Mesenchymal stem cell (in vitro differentiated cells and primary cell): ENCODE data around the gene SERGEF.
A peak's percentile ranks its signal among the peaks of the same experiment; 100 is the strongest.

Experiments
- DNase-seq: peaks from one replicate; pipeline ENCODE4 v3.0.0-alpha.2; 2013
- H2AFZ ChIP-seq: one replicate; pipeline ENCODE4 v1.6.1; 2013; ENCODE audit warnings: low read depth, mild to moderate bottlenecking, control low read depth, inconsistent platforms, low read length, moderate library complexity
- H2AK5ac ChIP-seq: 2 replicates; pipeline ENCODE4 v1.6.1; 2013; ENCODE audit warnings: low read length, moderate library complexity, mild to moderate bottlenecking, inconsistent platforms; ENCODE audit not compliant: severe bottlenecking
- H2BK120ac ChIP-seq: one replicate; pipeline ENCODE4 v1.6.1; 2013; ENCODE audit warnings: low read depth, mild to moderate bottlenecking, inconsistent platforms, low read length, moderate library complexity
- H2BK12ac ChIP-seq, 2 experiments: one replicate each; pipeline ENCODE4 v1.6.1; 2013; ENCODE audit warnings: inconsistent platforms in 2 of 2, low read length in 2 of 2, mild to moderate bottlenecking in 2 of 2, moderate library complexity in 2 of 2, control low read depth in 1 of 2
- H2BK15ac ChIP-seq: one replicate; pipeline ENCODE4 v1.6.1; 2013; ENCODE audit warnings: mild to moderate bottlenecking, low read depth, inconsistent platforms; ENCODE audit not compliant: poor library complexity, severe bottlenecking
- H2BK5ac ChIP-seq: 2 replicates; pipeline ENCODE4 v1.6.1; 2013; ENCODE audit warnings: low read depth, mild to moderate bottlenecking, low read length, control low read depth, inconsistent platforms; ENCODE audit not compliant: poor library complexity, severe bottlenecking
- H3K14ac ChIP-seq, 2 experiments: one replicate each; pipeline ENCODE4 v1.6.1; 2013; ENCODE audit warnings: inconsistent platforms in 2 of 2, low read length in 2 of 2, control low read depth in 1 of 2, mild to moderate bottlenecking in 1 of 2, moderate library complexity in 1 of 2
- H3K18ac ChIP-seq, 2 experiments: one replicate each; pipeline ENCODE4 v1.6.1; 2013; ENCODE audit warnings: inconsistent platforms in 2 of 2, low read length in 2 of 2, control low read depth in 1 of 2, low read depth in 1 of 2, mild to moderate bottlenecking in 1 of 2
- H3K23ac ChIP-seq, 2 experiments: one replicate each; pipeline ENCODE4 v1.6.1; 2013; ENCODE audit warnings: inconsistent platforms in 2 of 2, low read length in 2 of 2, mild to moderate bottlenecking in 2 of 2, moderate library complexity in 2 of 2, control low read depth in 1 of 2
- H3K27ac ChIP-seq: 2 replicates; pipeline ENCODE4 v1.5.1; 2013; ENCODE audit warnings: mild to moderate bottlenecking, moderate library complexity, low read length, control low read depth, inconsistent platforms; ENCODE audit not compliant: poor library complexity, severe bottlenecking
- H3K27me3 ChIP-seq, 2 experiments: 2 replicates each; pipeline versions ENCODE4 v1.6.1 to v1.7.0; 2013; ENCODE audit warnings: low read length in 2 of 2, mild to moderate bottlenecking in 2 of 2, moderate library complexity in 2 of 2, control low read depth in 1 of 2, inconsistent platforms in 1 of 2; ENCODE audit not compliant: control insufficient read depth in 1 of 2, insufficient read depth in 1 of 2
- H3K36me3 ChIP-seq, 2 experiments: 2 replicates each; pipeline versions ENCODE4 v1.6.1 to v1.7.0; 2013; ENCODE audit warnings: low read length in 2 of 2, control low read depth in 1 of 2, inconsistent platforms in 1 of 2, low read depth in 1 of 2, mild to moderate bottlenecking in 1 of 2; ENCODE audit not compliant: insufficient read depth in 2 of 2, control insufficient read depth in 1 of 2
- H3K4ac ChIP-seq, 2 experiments: one replicate each; pipeline ENCODE4 v1.6.1; 2013; ENCODE audit warnings: inconsistent platforms in 2 of 2, low read length in 2 of 2, mild to moderate bottlenecking in 2 of 2, moderate library complexity in 2 of 2, control low read depth in 1 of 2, low read depth in 1 of 2
- H3K4me1 ChIP-seq: 2 replicates; pipeline ENCODE4 v1.6.1; 2013; ENCODE audit warnings: low read depth, low read length, control low read depth; ENCODE audit not compliant: control insufficient read depth, insufficient read depth
- H3K4me2 ChIP-seq: 2 replicates; pipeline ENCODE4 v1.6.1; 2013; ENCODE audit warnings: low read length, mild to moderate bottlenecking, inconsistent platforms; ENCODE audit not compliant: poor library complexity, severe bottlenecking
- H3K4me3 ChIP-seq, 2 experiments: 2 replicates each; pipeline versions ENCODE4 v1.5.1 to v1.7.0; 2013; ENCODE audit warnings: low read length in 2 of 2, mild to moderate bottlenecking in 2 of 2, control low read depth in 1 of 2, low read depth in 1 of 2; ENCODE audit not compliant: insufficient read depth in 1 of 2
- H3K79me1 ChIP-seq: replicated peaks from 2 replicates; pipeline ENCODE4 v1.6.1; 2013; ENCODE audit warnings: mild to moderate bottlenecking, control low read depth, low read length, inconsistent platforms; ENCODE audit not compliant: poor library complexity, severe bottlenecking
- H3K9ac ChIP-seq: 2 replicates; pipeline ENCODE4 v1.7.0; 2013; ENCODE audit warnings: mild to moderate bottlenecking, low read length, moderate library complexity
- H3K9me3 ChIP-seq: 2 replicates; pipeline ENCODE4 v1.7.0; 2013; ENCODE audit warnings: mild to moderate bottlenecking, low read length; ENCODE audit not compliant: control insufficient read depth
- H4K8ac ChIP-seq: one replicate; pipeline ENCODE4 v1.6.1; 2013; ENCODE audit warnings: inconsistent platforms, mild to moderate bottlenecking, low read length, moderate library complexity
- H4K91ac ChIP-seq: one replicate; pipeline ENCODE4 v1.6.1; 2013; ENCODE audit warnings: mild to moderate bottlenecking, low read length, inconsistent platforms
- WGBS: methylation state at CpG from one replicate; pipeline ENCODE4 v1.1.7; 2013; ENCODE audit warnings: mixed read lengths; 5-methylcytosine and 5-hydroxymethylcytosine counted together

SERGEF gene

DNA sequence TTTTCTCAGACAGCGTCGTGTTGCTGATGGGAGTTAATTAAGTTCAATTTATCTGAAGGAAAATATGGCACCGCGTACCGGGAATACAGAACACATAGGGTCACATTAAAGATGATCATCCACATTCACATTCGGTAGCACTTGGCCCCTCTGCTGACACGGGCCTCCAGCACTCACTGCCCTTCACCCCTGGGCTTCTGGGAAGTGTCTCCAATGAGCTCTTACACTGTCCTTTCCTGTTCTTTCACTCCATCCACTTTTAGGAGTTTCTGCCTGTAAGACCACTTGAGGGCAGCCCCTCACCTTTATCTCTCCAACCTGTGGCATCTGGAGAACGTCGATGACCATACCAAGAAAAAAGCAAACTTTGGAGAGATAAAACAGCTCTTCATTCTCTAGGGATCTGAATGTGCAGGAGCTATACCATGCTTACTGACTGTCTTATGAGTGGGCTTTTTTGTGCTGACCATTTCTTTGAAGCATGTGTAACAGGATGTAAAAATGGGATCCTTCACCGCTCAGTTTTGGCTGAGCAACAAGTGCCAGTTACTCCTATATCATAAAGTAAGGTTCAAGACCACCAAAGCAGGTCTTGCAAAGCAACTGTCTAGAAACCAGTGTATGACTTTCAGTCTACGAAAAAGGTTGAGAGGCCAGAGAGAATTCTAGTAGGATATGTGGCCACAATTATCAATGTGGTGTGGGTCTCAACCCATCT, 1.1 kb upstream of the SERGEF start:
- WGBS: 37% methylated on average over 9 of the region's 11 CpGs
- Histone ChIP-seq H3K4me1 (peaks cover 9% of the 10 kb centered on the region), H4K91ac (no peak overlapping the region), H3K9me3 (no peaks in the 10 kb centered on the region), H3K4ac (no peak overlapping the region), H3K27me3 (peaks cover 0 to 4% of the 10 kb centered on the region in 2 experiments), H2AK5ac (no peak overlapping the region), H2BK120ac (no peak overlapping the region), H3K18ac (peak overlapping the region in 1 of 2 experiments; percentile 16), H3K36me3 (no peaks in the 10 kb centered on the region), H3K27ac (no peak overlapping the region), H3K14ac (no peak overlapping the region), H4K8ac (no peak overlapping the region), H3K23ac (no peak overlapping the region), H3K4me2 (peak overlapping the region; percentile 67), H2BK5ac (no peak overlapping the region), H2AFZ (no peak overlapping the region), H3K9ac (peak overlapping the region; percentile 92), H2BK12ac (no peak overlapping the region), H3K79me1 (peaks cover 14% of the 10 kb centered on the region), H3K4me3 (peak overlapping the region; percentile 68 to 97), H2BK15ac (no peak overlapping the region)
- peak; percentile 27 for DNase-seq

DNA sequence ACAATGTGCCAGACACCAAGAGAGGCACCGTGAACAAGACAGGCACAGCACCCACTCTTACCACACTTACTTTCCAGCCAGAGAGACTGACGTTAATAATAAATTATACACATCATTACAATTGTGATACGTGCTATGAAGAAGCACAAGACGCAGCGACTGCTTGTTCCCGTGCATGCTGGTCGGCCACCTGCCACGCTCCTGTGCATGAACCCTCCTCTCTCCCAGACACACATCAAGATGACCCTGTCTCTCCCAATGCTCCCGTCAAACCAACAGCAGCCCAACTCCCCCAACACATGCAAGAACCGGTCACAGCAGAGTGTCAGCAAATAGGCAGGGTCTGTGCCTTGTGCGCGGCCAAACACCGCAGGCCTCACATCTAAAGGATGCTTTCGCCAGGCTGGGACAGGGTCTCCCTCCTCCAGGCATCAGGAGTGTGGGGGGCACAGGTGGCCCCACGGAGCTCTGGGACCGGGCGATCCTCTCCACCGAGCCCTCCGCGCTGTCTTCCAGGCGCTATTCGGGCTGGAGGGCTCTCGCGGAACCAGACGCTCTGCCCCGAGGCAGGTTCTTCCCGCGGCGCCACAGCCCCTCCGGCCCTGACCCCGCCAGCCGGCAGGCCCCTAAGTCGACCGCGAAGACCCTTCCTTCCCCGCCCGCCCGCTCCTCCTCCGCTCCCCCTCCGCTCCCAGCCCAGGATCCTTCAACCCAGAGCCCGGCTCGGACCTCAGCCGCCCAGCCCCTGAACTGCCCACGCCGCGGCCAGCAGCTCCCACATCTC, 533 bp downstream of the SERGEF start:
- 9% methylated on average over 40 of the region's 46 CpGs for WGBS
- peak overlapping the region; percentile 85 for H4K8ac ChIP-seq

GRCh38 chr11:18011633-18012032, 1.2 kb downstream of the SERGEF start:
- Histone ChIP-seq H3K4ac (no peak overlapping the region), H3K9ac (no peak overlapping the region), H3K14ac (no peak overlapping the region), H2BK120ac (no peak overlapping the region), H2BK12ac (no peak overlapping the region), H3K4me2 (no peak overlapping the region), H2BK5ac (no peak overlapping the region), H3K23ac (no peak overlapping the region), H4K91ac (no peak overlapping the region), H3K27ac (no peak overlapping the region), H3K4me3 (peak overlapping the region in 1 of 2 experiments; percentile 97), H4K8ac (no peak overlapping the region), H3K18ac (no peak overlapping the region), H2AK5ac (no peak overlapping the region), H3K9me3 (no peaks in the 10 kb centered on the region), H2AFZ (no peak overlapping the region), H3K4me1 (peaks cover 9% of the 10 kb centered on the region), H3K79me1 (peaks cover 18% of the 10 kb centered on the region), H3K36me3 (no peaks in the 10 kb centered on the region), H2BK15ac (no peak overlapping the region), H3K27me3 (peaks cover 0 to 4% of the 10 kb centered on the region in 2 experiments)
- no peak for DNase-seq
- WGBS: 89% methylated on average over 8 of the region's 8 CpGs

More for the DNA sequence above, 533 bp downstream of the SERGEF start:
- Histone ChIP-seq H3K23ac (peak overlapping the region in 1 of 2 experiments; percentile 59), H3K14ac (peak overlapping the region in 1 of 2 experiments; percentile 94), H4K91ac (no peak overlapping the region), H2BK12ac (peak overlapping the region in 1 of 2 experiments; percentile 34), H3K4me3 (peak overlapping the region; percentile 68 to 97), H3K9ac (peak overlapping the region; percentile 92), H2BK5ac (no peak overlapping the region), H2AFZ (peak overlapping the region; percentile 99), H3K18ac (peak overlapping the region; percentile 19 to 67), H3K27ac (peak overlapping the region; percentile 2), H3K4me2 (peak overlapping the region; percentile 67), H3K4ac (peak overlapping the region in 1 of 2 experiments; percentile 67), H3K79me1 (peaks cover 18% of the 10 kb centered on the region), H3K9me3 (no peaks in the 10 kb centered on the region), H3K27me3 (peaks cover 0 to 4% of the 10 kb centered on the region in 2 experiments), H3K36me3 (no peaks in the 10 kb centered on the region), H2AK5ac (no peak overlapping the region), H2BK15ac (peak overlapping the region; percentile 26), H2BK120ac (no peak overlapping the region), H3K4me1 (peaks cover 9% of the 10 kb centered on the region)
- peak; percentile 39 for DNase-seq

GRCh38 chr11:18010977-18011586, 1.8 kb downstream of the SERGEF start:
- H2BK120ac ChIP-seq: no peak overlapping the region
- H2BK15ac ChIP-seq: no peak overlapping the region
- no peak overlapping the region for H2BK12ac ChIP-seq
- no peak overlapping the region for H3K4me2 ChIP-seq
- H3K4me1 ChIP-seq: peaks cover 9% of the 10 kb centered on the region
- H4K8ac ChIP-seq: no peak overlapping the region
- peaks cover 0 to 4% of the 10 kb centered on the region in 2 experiments for H3K27me3 ChIP-seq
- H4K91ac ChIP-seq: no peak overlapping the region
- no peak overlapping the region for H2AFZ ChIP-seq
- peaks cover 0 to 4% of the 10 kb centered on the region in 2 experiments for H3K36me3 ChIP-seq
- H3K18ac ChIP-seq: no peak overlapping the region
- no peak overlapping the region for H3K4me3 ChIP-seq
- no peak overlapping the region for H3K27ac ChIP-seq
- H3K79me1 ChIP-seq: peaks cover 18% of the 10 kb centered on the region
- H3K9ac ChIP-seq: no peak overlapping the region
- DNase-seq: peak; percentile 6
- no peak overlapping the region for H3K4ac ChIP-seq
- WGBS: 96% methylated on average over 6 of the region's 10 CpGs
- no peak overlapping the region for H2AK5ac ChIP-seq
- H3K23ac ChIP-seq: no peak overlapping the region
- no peak overlapping the region for H2BK5ac ChIP-seq
- no peak overlapping the region for H3K14ac ChIP-seq
- no peaks in the 10 kb centered on the region for H3K9me3 ChIP-seq
